ENCODE data around the gene DACH1.

The DACH1 gene

GRCh38 chr13:71722206-71722605, 144.8 kb downstream of the DACH1 start:
- no peak for ATAC-seq
- no peak for TF ChIP-seq PATZ1 (CRISPR knock-in tag; IDR thresholded peaks at IDR 0.05; ENCODE audit: borderline replicate concordance)
- TF ChIP-seq OSR1 (CRISPR knock-in tag; IDR thresholded peaks at IDR 0.05): no peak
- no peak for TF ChIP-seq ZNF565 (CRISPR knock-in tag; conservative IDR thresholded peaks at IDR 0.05; ENCODE audit: low read depth)
- no peak for TF ChIP-seq ZNF8 (CRISPR knock-in tag; IDR thresholded peaks at IDR 0.05)
- no peak for TF ChIP-seq GLIS3 (CRISPR knock-in tag; IDR thresholded peaks at IDR 0.05)
- TF ChIP-seq CREB5 (CRISPR knock-in tag; IDR thresholded peaks at IDR 0.05; ENCODE audit: low read depth): no peak

- TF ChIP-seq RARB (CRISPR knock-in tag; IDR thresholded peaks at IDR 0.05) (no peak), ZNF8 (CRISPR knock-in tag; IDR thresholded peaks at IDR 0.05) (no peak), ZNF70 (CRISPR knock-in tag; IDR thresholded peaks at IDR 0.05) (no peak)
- ATAC-seq: no peak
Measured at GRCh38 chr13:71721104-71721503, 145.9 kb downstream of the DACH1 start.

DNA sequence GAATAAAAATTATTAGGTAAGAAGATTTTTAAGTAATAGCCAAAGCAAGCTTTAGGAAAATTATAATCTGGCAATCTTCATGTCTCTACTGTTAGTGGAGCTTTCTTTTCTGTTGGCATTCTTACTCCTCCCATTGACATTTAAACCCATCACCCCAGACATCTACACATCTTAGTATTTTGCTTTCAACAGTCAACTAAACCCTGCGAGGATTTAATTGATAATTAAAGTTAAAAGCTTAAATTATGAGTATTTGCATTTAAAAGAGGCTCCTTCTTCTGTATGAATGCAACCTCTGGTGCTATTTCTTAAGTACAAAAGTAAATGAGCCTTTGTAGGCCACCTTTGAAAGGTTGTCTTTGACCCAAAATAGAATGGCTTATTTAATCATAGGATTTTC, 148.1 kb downstream of the DACH1 start:
- no peak for TF ChIP-seq SNAI2 (CRISPR knock-in tag; IDR thresholded peaks at IDR 0.05)
- no peak for TF ChIP-seq ISL1 (CRISPR knock-in tag; IDR thresholded peaks at IDR 0.05)
- TF ChIP-seq TOX (CRISPR knock-in tag; IDR thresholded peaks at IDR 0.05; ENCODE audit: borderline replicate concordance): no peak
- TF ChIP-seq GLIS3 (CRISPR knock-in tag; IDR thresholded peaks at IDR 0.05): no peak
- no peak for TF ChIP-seq ZNF8 (CRISPR knock-in tag; IDR thresholded peaks at IDR 0.05)
- no peak for TF ChIP-seq PATZ1 (CRISPR knock-in tag; IDR thresholded peaks at IDR 0.05; ENCODE audit: borderline replicate concordance)
- TF ChIP-seq CSDC2 (CRISPR knock-in tag; IDR thresholded peaks at IDR 0.05): no peak
- no peak for TF ChIP-seq OSR1 (CRISPR knock-in tag; IDR thresholded peaks at IDR 0.05)
- no peak for TF ChIP-seq ZFP30 (CRISPR knock-in tag; IDR thresholded peaks at IDR 0.05)
- no peak for TF ChIP-seq ZNF565 (CRISPR knock-in tag; conservative IDR thresholded peaks at IDR 0.05; ENCODE audit: low read depth)
- no peak for TF ChIP-seq ESRRG (CRISPR knock-in tag; IDR thresholded peaks at IDR 0.05)
- no peak for ATAC-seq

DNA sequence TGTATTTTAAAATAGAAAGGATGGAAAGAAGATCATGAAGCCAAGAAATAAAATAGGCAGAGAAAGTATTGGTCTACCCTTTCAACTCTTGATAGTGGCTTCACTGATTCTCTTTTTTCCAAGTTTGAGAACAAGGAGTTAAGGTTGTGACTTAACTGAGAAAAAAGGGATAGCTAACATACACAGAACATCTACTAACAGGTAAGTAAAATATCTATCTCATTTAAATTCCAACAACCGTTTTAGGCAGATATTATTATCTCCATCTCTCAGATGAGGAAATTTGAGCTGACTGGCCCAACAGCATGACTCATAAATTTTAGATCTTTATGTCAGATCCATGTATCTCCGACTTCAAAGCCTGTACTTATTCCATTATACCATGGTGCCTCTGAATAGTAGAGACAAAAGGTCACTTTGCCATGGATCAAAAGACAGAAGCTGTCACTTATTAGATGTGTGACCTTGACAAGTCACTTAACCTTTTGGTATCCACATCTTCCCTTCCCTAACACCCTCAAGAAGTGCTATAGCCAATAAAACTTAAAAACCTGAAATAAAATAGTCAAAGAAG, 152.1 kb downstream of the DACH1 start:
- ATAC-seq: no peak
- TF ChIP-seq, protein P1, sequence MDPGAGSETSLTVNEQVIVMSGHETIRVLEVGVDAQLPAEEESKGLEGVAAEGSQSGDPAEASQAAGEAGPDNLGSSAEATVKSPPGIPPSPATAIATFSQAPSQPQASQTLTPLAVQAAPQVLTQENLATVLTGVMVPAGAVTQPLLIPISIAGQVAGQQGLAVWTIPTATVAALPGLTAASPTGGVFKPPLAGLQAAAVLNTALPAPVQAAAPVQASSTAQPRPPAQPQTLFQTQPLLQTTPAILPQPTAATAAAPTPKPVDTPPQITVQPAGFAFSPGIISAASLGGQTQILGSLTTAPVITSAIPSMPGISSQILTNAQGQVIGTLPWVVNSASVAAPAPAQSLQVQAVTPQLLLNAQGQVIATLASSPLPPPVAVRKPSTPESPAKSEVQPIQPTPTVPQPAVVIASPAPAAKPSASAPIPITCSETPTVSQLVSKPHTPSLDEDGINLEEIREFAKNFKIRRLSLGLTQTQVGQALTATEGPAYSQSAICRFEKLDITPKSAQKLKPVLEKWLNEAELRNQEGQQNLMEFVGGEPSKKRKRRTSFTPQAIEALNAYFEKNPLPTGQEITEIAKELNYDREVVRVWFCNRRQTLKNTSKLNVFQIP (CRISPR knock-in tag; IDR thresholded peaks at IDR 0.05; ENCODE audit: borderline replicate concordance, low read depth): no peak
- TF ChIP-seq, protein P2, sequence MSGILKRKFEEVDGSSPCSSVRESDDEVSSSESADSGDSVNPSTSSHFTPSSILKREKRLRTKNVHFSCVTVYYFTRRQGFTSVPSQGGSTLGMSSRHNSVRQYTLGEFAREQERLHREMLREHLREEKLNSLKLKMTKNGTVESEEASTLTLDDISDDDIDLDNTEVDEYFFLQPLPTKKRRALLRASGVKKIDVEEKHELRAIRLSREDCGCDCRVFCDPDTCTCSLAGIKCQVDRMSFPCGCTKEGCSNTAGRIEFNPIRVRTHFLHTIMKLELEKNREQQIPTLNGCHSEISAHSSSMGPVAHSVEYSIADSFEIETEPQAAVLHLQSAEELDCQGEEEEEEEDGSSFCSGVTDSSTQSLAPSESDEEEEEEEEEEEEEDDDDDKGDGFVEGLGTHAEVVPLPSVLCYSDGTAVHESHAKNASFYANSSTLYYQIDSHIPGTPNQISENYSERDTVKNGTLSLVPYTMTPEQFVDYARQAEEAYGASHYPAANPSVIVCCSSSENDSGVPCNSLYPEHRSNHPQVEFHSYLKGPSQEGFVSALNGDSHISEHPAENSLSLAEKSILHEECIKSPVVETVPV (CRISPR knock-in tag; IDR thresholded peaks at IDR 0.05): no peak
- no peak for TF ChIP-seq ZFP30 (CRISPR knock-in tag; IDR thresholded peaks at IDR 0.05)
- no peak for TF ChIP-seq ESRRG (CRISPR knock-in tag; IDR thresholded peaks at IDR 0.05)
- no peak for TF ChIP-seq TOX (CRISPR knock-in tag; IDR thresholded peaks at IDR 0.05; ENCODE audit: borderline replicate concordance)
- TF ChIP-seq PATZ1 (CRISPR knock-in tag; IDR thresholded peaks at IDR 0.05; ENCODE audit: borderline replicate concordance): no peak
- no peak for TF ChIP-seq TCF4 (CRISPR knock-in tag; IDR thresholded peaks at IDR 0.05; ENCODE audit: borderline replicate concordance)
- TF ChIP-seq ZNF70 (CRISPR knock-in tag; IDR thresholded peaks at IDR 0.05): no peak

All from SK-N-SH treated with all-trans-retinoic acid at 6 μM for 48 hours (cell line).